Measurements from ENCODE around the gene C11orf21. TPM values are rescaled to one million over a fixed set of nuclear protein-coding genes. Genes with fewer than 3 reads are reported as not detected.

Gene C11orf21
- total and polyA plus RNA-seq, 9 of the 15 experiments (the other 6 are each of a cell fraction or from before 2014, with no cell fraction given) = 0.10 to 2.6 (median 2.0) TPM

GRCh38 chr11:2343502-2343901 lies 41.8 kb upstream of the C11orf21 start:
- no peaks in the 10 kb centered on the region for H4K20me1 ChIP-seq (replicated peaks; ENCODE audit: control insufficient read depth, insufficient read depth, low read length)
- FAIRE-seq (no peak), DNase-seq (ENCODE audit: extremely low read depth in 1 of 4, low spot score in 3 of 4) (no peak), ATAC-seq (no peak)
- BruUV-seq (replicated peaks) = no TSS peak
- H2AFZ ChIP-seq (ENCODE audit: low read depth, low read length) = no peak overlapping the region
- H3K79me2 ChIP-seq (ENCODE audit: control insufficient read depth, insufficient read depth, low read length) = no peaks in the 10 kb centered on the region
- no peak overlapping the region for H3K4me3 ChIP-seq
- POLR2A ChIA-PET = no interaction called here
- H3K9me1 ChIP-seq (ENCODE audit: control insufficient read depth, insufficient read depth, low read length) = no peaks in the 10 kb centered on the region
- no peaks in the 10 kb centered on the region for H3K36me3 ChIP-seq (ENCODE audit: control insufficient read depth, insufficient read depth, low read length)
- in situ Hi-C loops (cut with MboI) = no loop called here
- intact Hi-C loops (cut with micrococcal nuclease) = no loop called here
- H3K9me3 ChIP-seq (replicated peaks; ENCODE audit: control insufficient read depth, insufficient read depth, low read depth, low read length) = no peaks in the 10 kb centered on the region
- WGBS (ENCODE audit: insufficient coverage, low coverage, missing lambda C conversion rate) = 2% methylated on average over 4 of the region's 4 CpGs
- no peak overlapping the region for H3K4me2 ChIP-seq (ENCODE audit: insufficient read depth, low read length)
- H3K27ac ChIP-seq (ENCODE audit: extremely low read depth, low read depth, low read length) = no peak overlapping the region
- no peak overlapping the region for H3K9ac ChIP-seq (ENCODE audit: insufficient read depth in 1 of 2, low read depth in 2 of 2, low read length in 2 of 2)
- CTCF ChIA-PET (ENCODE audit: low intra/inter-chr PET ratio) = no interaction called here
- peaks cover 9 to 36% of the 10 kb centered on the region in 2 experiments for H3K27me3 ChIP-seq (ENCODE audit: control insufficient read depth in 2 of 2, insufficient read depth in 2 of 2, low read length in 2 of 2)
- TF ChIP-seq IRF2 (CRISPR knock-in tag; IDR thresholded peaks at IDR 0.05) = no peak
- no peak for TF ChIP-seq USF1 (CRISPR knock-in tag; IDR thresholded peaks at IDR 0.05)
- TF ChIP-seq ZNF431 (CRISPR knock-in tag; IDR thresholded peaks at IDR 0.05) = peak; percentile 91
- no peaks in the 10 kb centered on the region for H3K4me1 ChIP-seq (replicated peaks in 1 of 2; ENCODE audit: control insufficient read depth in 2 of 2, insufficient read depth in 2 of 2, low read length in 2 of 2)

GRCh38 chr11:2342981-2343380 lies 41.3 kb upstream of the C11orf21 start:
- no TSS peak for BruUV-seq (replicated peaks)
- FAIRE-seq (no peak), ATAC-seq (no peak), DNase-seq (ENCODE audit: extremely low read depth in 1 of 4, low spot score in 3 of 4) (no peak)
- Histone ChIP-seq H3K27me3 (ENCODE audit: control insufficient read depth in 2 of 2, insufficient read depth in 2 of 2, low read length in 2 of 2) (peaks cover 12 to 41% of the 10 kb centered on the region in 2 experiments), H3K27ac (ENCODE audit: extremely low read depth, low read depth, low read length) (no peak overlapping the region), H3K4me3 (no peak overlapping the region), H2AFZ (ENCODE audit: low read depth, low read length) (no peak overlapping the region), H3K9me3 (replicated peaks; ENCODE audit: control insufficient read depth, insufficient read depth, low read depth, low read length) (no peaks in the 10 kb centered on the region), H3K9ac (ENCODE audit: insufficient read depth in 1 of 2, low read depth in 2 of 2, low read length in 2 of 2) (no peak overlapping the region), H4K20me1 (replicated peaks; ENCODE audit: control insufficient read depth, insufficient read depth, low read length) (no peaks in the 10 kb centered on the region), H3K79me2 (ENCODE audit: control insufficient read depth, insufficient read depth, low read length) (no peaks in the 10 kb centered on the region), H3K4me1 (replicated peaks in 1 of 2; ENCODE audit: control insufficient read depth in 2 of 2, insufficient read depth in 2 of 2, low read length in 2 of 2) (no peaks in the 10 kb centered on the region), H3K36me3 (ENCODE audit: control insufficient read depth, insufficient read depth, low read length) (no peaks in the 10 kb centered on the region), H3K4me2 (ENCODE audit: insufficient read depth, low read length) (no peak overlapping the region), H3K9me1 (ENCODE audit: control insufficient read depth, insufficient read depth, low read length) (no peaks in the 10 kb centered on the region)
- in situ Hi-C loops (cut with MboI) (no loop called here), intact Hi-C loops (cut with micrococcal nuclease) (no loop called here)
- WGBS (ENCODE audit: insufficient coverage, low coverage, missing lambda C conversion rate) = 2% methylated on average over 5 of the region's 5 CpGs
- POLR2A ChIA-PET = no interaction called here
- CTCF ChIA-PET (ENCODE audit: low intra/inter-chr PET ratio) = no interaction called here
- TF ChIP-seq KDM2B (CRISPR knock-in tag; IDR thresholded peaks at IDR 0.05) = no peak
- TF ChIP-seq CXXC5 (CRISPR knock-in tag; IDR thresholded peaks at IDR 0.05) = no peak
- no peak for TF ChIP-seq KLF10 (CRISPR knock-in tag; IDR thresholded peaks at IDR 0.05)
- no peak for TF ChIP-seq SFPQ (IDR thresholded peaks at IDR 0.05; ENCODE audit: low read depth, low read length)
- no peak for TF ChIP-seq ZC3H4 (CRISPR knock-in tag; IDR thresholded peaks at IDR 0.05; ENCODE audit: borderline replicate concordance)
- no peak for TF ChIP-seq TCF3 (CRISPR knock-in tag; IDR thresholded peaks at IDR 0.05)
- no peak for TF ChIP-seq ZNF511 (CRISPR knock-in tag; IDR thresholded peaks at IDR 0.05)
- no peak for TF ChIP-seq ZBTB9 (CRISPR knock-in tag; IDR thresholded peaks at IDR 0.05)
- TF ChIP-seq ATF7 (IDR thresholded peaks at IDR 0.05) = no peak

Measured in K562 (cell line).